Stomach smooth muscle (tissue), 2 donors: Measurements from ENCODE around the gene MYO18A.
"Not testable (repeated sequence)": the region's sequence is repeated elsewhere in the genome, so short reads cannot be mapped to it uniquely, and the experiment has no call there.

Source experiments
- H3K27ac ChIP-seq: one replicate; pipeline ENCODE4 v1.7.0; 2013; ENCODE audit warnings: mild to moderate bottlenecking, low read length, inconsistent platforms
- H3K27me3 ChIP-seq, 2 donors: one replicate each; pipeline ENCODE4 v1.7.0; 2013; ENCODE audit warnings: low read length in 2 of 2; ENCODE audit not compliant: insufficient read depth in 2 of 2, control insufficient read depth in 1 of 2
- H3K36me3 ChIP-seq, 2 donors: one replicate each; pipeline ENCODE4 v1.7.0; 2013; ENCODE audit warnings: low read length in 2 of 2; ENCODE audit not compliant: control insufficient read depth in 2 of 2, insufficient read depth in 2 of 2
- H3K4me1 ChIP-seq: one replicate; pipeline ENCODE4 v1.7.0; 2013; ENCODE audit warnings: low read length; ENCODE audit not compliant: control insufficient read depth, insufficient read depth
- H3K4me3 ChIP-seq, 2 donors: one replicate each; pipeline ENCODE4 v1.7.0; 2013; ENCODE audit warnings: low read length in 2 of 2
- H3K9ac ChIP-seq, 2 donors: one replicate each; pipeline ENCODE4 v1.7.0; 2013; ENCODE audit warnings: low read length in 2 of 2, mild to moderate bottlenecking in 1 of 2
- H3K9me3 ChIP-seq, 2 donors: one replicate each; pipeline ENCODE4 v1.7.0; 2013; ENCODE audit warnings: low read length in 2 of 2; ENCODE audit not compliant: control insufficient read depth in 2 of 2
- donor health status: healthy.
- donor health status: Pancreatic carcinoma.

Gene MYO18A

DNA sequence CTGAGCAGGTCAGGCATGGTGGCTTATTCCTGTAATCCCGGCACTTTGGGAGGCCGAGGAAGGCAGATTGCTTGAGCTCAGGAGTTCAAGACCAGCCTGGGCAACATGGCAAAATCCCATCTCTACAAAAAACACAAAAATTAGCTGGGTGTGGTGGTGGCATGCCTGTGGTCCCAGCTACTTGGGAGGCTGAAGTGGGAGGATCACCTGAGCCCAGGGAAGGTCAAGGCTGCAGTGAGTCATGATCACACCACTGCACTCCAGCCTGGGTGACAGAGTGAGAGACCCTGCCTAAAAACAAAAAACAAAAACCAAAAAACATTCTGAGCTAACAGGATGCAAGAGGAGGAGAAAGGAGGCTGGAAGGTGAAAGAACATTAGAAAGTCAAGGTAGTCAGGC is 33.0 kb downstream of the MYO18A start:
- peaks cover 31% of the 10 kb centered on the region for H3K4me1 ChIP-seq
- not testable (repeated sequence) for H3K9me3 ChIP-seq, H3K9ac ChIP-seq, H3K36me3 ChIP-seq, H3K4me3 ChIP-seq, H3K27ac ChIP-seq, H3K27me3 ChIP-seq

DNA sequence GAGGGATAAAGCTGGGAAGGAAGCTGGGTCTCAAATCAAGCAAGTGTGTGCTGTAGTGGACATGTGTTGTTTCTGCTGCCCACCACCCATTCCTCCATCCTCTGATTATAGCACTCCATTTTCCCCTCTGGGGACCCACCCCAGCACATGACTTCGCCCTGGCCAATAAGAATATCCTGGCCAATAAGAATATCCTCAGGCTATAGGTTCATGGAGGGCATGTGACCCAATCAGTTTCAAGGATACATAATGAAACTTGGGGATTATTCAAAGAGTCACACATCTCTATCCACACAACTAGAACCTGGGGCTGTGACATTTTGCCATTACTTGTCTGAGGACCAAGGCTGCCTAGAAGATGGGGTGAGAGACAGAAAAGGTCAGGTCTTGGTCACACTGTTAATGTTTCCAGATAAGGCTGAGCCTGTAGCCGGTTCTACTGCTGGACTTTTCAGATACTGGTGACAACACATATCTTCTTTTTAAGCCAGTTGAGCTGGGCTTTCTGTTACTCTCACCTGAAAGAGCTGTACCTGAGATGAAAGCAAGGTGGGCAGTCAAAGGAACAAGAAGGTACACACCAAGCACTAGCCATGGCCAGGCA is 33.7 kb downstream of the MYO18A start:
- H3K4me1 ChIP-seq = peaks cover 33% of the 10 kb centered on the region
- no peaks in the 10 kb centered on the region for H3K9me3 ChIP-seq
- no peaks in the 10 kb centered on the region for H3K36me3 ChIP-seq
- H3K4me3 ChIP-seq = no peak overlapping the region
- no peak overlapping the region for H3K27ac ChIP-seq
- no peaks in the 10 kb centered on the region for H3K27me3 ChIP-seq
- H3K9ac ChIP-seq = no peak overlapping the region

DNA sequence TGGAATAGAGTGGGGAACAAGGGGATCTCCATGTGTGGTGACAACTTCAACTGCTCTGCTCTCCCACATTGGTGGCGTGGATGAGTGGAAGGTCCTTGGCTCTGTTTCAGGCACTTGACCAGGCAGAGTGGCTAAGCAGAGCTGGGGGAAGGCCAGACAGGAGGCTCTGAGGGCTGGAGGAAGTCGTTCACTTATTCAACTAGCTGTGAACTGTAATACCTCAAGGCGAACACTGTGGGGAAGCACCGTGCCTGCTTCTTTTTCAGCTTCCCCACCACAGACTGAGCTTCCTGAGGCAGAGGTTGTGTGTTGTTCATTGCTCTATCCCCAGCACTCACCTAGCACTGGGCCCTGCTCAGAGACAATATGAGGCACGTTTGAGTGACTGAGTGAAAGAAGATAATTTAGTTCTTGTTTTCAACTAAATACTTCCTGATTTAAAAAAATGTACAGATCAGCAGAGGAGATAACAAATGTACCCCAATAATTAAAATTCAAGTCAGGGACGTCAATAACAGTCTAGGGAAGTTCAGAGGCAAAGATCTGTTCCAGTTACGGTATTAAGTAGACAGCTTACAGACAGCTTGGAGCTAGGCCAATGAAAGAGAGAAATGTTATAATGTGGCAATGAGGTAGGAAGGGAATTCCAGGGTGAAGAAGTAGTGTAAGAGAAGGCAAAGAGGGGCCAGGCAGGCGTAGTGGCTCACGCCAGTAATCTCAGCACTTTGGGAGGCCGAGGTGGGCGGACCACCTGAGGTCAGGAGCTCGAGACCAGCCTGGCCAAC is 34.7 kb downstream of the MYO18A start:
- H3K4me3 ChIP-seq = no peak overlapping the region
- no peaks in the 10 kb centered on the region for H3K36me3 ChIP-seq
- peak overlapping the region; percentile 26 to 29 for H3K9ac ChIP-seq
- peaks cover 43% of the 10 kb centered on the region for H3K4me1 ChIP-seq
- H3K9me3 ChIP-seq = no peaks in the 10 kb centered on the region
- H3K27me3 ChIP-seq = no peaks in the 10 kb centered on the region
- no peak overlapping the region for H3K27ac ChIP-seq

DNA sequence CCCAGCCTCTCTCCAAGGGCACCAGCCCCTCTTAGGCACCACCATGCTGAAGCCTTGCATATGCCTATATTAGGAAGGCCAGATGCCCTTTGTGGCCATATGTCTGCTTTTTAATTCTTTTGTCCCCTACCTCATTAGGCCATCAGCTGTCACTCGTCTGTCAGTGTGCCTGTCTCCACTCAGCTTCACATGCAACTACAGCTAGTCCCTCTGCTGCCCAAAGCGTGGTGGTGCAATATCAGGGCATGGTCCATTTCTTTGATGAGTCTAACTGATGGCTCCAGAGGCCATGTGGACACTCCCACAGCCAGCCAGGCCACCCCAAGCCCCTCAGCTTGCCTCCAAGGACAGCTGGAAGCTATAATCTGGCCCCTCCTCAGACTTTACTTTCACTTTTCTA is 36.3 kb downstream of the MYO18A start:
- Histone ChIP-seq H3K4me1 (peaks cover 43% of the 10 kb centered on the region), H3K36me3 (no peaks in the 10 kb centered on the region), H3K9ac (no peak overlapping the region), H3K27ac (no peak overlapping the region), H3K27me3 (no peaks in the 10 kb centered on the region), H3K4me3 (no peak overlapping the region), H3K9me3 (no peaks in the 10 kb centered on the region)

DNA sequence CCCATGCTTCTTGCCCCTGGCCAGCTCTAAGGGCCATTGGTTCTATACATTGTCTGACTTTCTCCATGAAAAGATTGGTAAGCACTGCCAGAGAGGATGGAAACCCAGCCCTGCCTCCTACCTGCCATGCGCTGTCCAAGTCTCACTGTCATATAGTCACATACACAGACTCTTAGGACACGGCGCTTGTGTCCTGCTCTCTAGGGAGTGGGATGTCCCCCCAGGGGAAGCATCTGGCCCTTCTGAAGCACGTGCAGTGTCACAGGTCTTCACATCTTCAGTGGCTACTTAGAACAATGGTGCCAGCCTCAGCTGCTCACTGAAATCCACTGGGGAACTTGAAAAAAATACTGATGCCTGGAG is 38.7 kb downstream of the MYO18A start:
- peaks cover 0 to 3% of the 10 kb centered on the region in 2 donors for H3K36me3 ChIP-seq
- H3K4me1 ChIP-seq = peaks cover 42% of the 10 kb centered on the region
- H3K9ac ChIP-seq = peak overlapping the region in 1 of 2 donors; percentile 36
- H3K9me3 ChIP-seq = no peaks in the 10 kb centered on the region
- H3K4me3 ChIP-seq = peak overlapping the region in 1 of 2 donors; percentile 22
- H3K27ac ChIP-seq = peak overlapping the region; percentile 78
- H3K27me3 ChIP-seq = no peaks in the 10 kb centered on the region

DNA sequence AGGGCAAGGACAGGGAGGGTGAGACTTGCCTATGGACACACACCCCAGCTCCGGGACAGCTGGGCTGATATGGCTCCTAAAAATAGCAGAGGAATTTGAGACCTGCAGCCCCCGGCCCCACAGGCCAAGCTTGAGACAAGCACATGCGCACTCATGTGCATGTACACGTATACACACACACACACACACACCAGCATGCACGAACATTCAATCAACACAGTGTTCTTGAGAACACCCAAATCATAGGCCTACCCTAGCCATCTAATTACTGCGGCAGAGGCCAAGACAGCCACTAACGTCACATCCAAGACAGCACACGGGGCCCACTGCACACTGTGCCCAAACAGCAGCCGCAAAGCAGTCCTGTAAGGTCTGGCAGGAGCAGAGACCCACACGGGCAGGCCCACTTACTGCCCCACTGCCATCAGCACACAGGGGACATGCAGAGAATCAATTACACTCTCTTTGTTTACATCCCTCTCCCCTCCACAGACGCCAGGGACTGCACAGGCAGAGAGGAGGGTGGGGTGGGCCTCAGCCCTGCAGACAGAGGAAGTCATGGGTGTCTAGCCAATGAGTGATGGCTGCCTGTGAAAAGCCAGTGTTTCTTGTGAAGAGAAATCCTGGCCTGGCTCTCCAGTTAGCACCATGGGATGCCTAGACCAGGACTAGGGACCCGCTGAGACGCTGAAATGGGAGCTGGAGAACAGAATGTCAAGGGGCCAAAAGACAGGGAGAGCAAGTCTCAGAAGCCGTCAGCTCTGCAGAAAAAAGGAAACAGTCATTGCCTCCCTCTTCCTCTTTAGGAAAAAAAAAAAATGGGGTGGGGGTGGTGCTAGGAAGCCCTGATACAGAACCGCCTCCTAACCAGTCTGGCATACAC is 39.3 kb downstream of the MYO18A start:
- H3K4me3 ChIP-seq = peak overlapping the region; percentile 53 to 73
- H3K9me3 ChIP-seq = no peaks in the 10 kb centered on the region
- peaks cover 42% of the 10 kb centered on the region for H3K4me1 ChIP-seq
- peak overlapping the region; percentile 78 for H3K27ac ChIP-seq
- peaks cover 0 to 4% of the 10 kb centered on the region in 2 donors for H3K36me3 ChIP-seq
- H3K27me3 ChIP-seq = no peaks in the 10 kb centered on the region
- peak overlapping the region; percentile 35 to 58 for H3K9ac ChIP-seq

DNA sequence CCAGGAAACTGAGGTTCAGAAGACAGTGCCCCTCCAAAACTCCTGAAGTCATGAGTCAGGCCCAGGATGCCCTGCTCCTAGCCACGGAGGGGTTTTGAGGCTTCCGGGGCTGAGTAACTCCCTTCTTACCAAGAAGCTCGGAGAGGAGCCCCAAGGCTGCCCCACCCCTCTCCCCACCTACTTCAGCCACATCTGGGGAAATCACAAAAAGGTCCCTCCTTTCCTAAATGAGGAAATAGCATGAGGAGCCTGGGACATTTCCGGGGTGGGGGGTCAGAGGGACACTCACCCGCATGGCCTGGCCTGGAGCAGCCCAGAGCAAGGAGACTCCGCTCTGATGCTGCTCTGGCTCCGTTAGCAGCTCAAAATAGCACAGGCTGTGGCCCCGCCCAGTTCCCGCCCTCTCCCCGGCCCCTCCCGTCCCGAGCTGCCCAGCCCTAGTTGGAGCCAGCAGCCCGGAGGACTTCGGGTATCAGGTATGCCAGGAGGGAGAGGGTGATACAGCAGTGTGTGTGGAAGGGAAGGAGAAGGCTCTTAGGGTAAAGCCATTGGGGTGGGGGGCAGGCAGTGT is 40.1 kb downstream of the MYO18A start:
- Histone ChIP-seq H3K9ac (peak overlapping the region; percentile 65 to 71), H3K9me3 (no peaks in the 10 kb centered on the region), H3K27me3 (no peaks in the 10 kb centered on the region), H3K4me1 (peaks cover 35% of the 10 kb centered on the region), H3K36me3 (peaks cover 0 to 4% of the 10 kb centered on the region in 2 donors), H3K4me3 (peak overlapping the region; percentile 53 to 73), H3K27ac (peak overlapping the region; percentile 78)

DNA sequence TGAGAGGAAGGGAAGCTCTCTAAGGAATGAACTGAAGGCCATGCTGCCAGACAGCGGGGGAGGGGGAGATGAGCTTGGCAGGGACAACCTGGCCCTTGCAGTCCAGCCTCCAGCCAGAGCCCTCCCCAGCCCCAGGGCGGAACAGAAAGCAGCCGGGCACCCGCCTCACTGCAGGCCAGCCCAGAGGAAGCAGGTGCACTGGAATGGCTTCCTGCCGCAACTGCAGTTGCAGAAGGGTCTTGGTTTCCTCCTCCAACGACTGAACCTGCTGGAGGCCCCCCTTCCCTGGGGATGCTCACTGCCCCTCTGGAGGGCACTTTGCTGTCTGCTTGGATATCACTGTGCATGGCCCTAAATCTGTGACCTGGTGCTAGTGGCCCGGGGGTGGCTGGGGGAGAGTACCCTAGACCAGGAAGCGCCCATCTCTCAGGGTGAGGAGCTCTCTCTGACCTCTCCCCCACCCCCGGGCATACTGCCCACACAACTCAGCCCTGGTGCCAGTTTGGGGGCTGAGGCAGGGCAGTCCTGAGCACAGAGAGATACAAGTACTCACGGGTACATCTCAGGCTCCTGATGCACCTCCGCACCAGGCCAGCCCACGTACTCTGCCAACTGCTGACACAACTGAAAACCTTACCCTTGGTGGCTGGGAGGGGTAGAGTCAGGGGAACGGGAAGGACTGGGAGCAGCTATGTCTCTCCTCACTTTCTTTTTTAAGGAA is 41.1 kb downstream of the MYO18A start:
- peak overlapping the region; percentile 65 to 71 for H3K9ac ChIP-seq
- H3K4me1 ChIP-seq = peaks cover 31% of the 10 kb centered on the region
- H3K27me3 ChIP-seq = no peaks in the 10 kb centered on the region
- peak overlapping the region; percentile 78 for H3K27ac ChIP-seq
- H3K9me3 ChIP-seq = no peaks in the 10 kb centered on the region
- peaks cover 0 to 4% of the 10 kb centered on the region in 2 donors for H3K36me3 ChIP-seq
- peak overlapping the region; percentile 53 to 73 for H3K4me3 ChIP-seq

DNA sequence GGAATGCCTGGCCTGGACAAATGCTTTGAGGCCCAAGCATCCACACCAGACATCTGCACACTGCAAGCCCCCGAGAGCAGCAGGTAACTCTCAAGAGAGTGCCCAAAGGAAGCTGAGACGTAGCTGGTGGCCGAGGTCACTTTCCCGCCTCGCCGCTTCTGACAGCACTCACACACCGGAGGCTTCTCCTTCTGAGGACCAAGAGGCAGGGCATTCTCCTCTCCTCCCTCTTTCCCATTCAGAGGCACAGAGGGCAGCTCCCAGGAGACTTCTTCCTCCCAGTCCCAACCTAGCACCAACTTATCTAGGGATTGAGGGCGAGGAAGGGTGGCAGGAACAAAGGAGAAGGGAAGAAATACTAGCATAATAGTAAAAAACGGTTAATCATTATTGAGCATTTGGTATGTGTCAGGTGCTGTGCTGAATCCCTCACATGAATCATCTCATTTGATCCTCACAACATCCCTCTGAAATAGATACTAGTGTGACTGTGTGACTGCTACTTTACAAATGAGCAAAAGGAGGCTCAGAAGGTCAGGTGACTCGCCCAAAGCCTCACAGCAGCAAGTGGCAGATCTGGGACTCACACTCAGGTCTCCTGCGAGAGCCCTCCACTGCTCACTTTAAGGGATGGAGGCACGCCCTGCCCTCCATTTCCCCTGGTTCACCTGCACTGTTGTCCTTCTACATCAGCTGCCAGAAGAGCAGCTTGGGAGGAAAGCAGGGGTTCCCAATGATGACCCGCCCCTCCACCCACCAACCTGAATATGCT is 41.8 kb downstream of the MYO18A start:
- no peak overlapping the region for H3K27ac ChIP-seq
- H3K27me3 ChIP-seq = no peaks in the 10 kb centered on the region
- H3K4me1 ChIP-seq = peaks cover 34% of the 10 kb centered on the region

More for the DNA sequence above, 41.8 kb downstream of the MYO18A start:
- H3K9me3 ChIP-seq = no peaks in the 10 kb centered on the region
- H3K4me3 ChIP-seq = peak overlapping the region; percentile 13 to 15
- no peak overlapping the region for H3K9ac ChIP-seq
- peaks cover 0 to 4% of the 10 kb centered on the region in 2 donors for H3K36me3 ChIP-seq
